ENCODE results near the gene POLL.
"Not testable (repeated sequence)": the region's sequence is repeated elsewhere in the genome, so short reads cannot be mapped to it uniquely, and the experiment has no call there.

Gene POLL

GRCh38 chr10:101607124-101607523 is 19.1 kb upstream of the POLL start:
- H3K4me2 ChIP-seq (ENCODE audit: low read length): no peak overlapping the region
- no peak overlapping the region for H3K9ac ChIP-seq (ENCODE audit: low read depth, low read length)
- H3K36me3 ChIP-seq (ENCODE audit: insufficient read depth, low read length): peaks cover 47% of the 10 kb centered on the region
- H3K9me3 ChIP-seq (replicated peaks; ENCODE audit: low read length): no peaks in the 10 kb centered on the region
- H3K4me3 ChIP-seq (ENCODE audit: low read length): no peak overlapping the region
- no peaks in the 10 kb centered on the region for H3K27me3 ChIP-seq (ENCODE audit: control insufficient read depth, insufficient read depth, low read length)
- H3K4me1 ChIP-seq (ENCODE audit: control insufficient read depth, insufficient read depth, low read length): peaks cover 6% of the 10 kb centered on the region

GRCh38 chr10:101602761-101603398 is 14.8 kb upstream of the POLL start:
- Histone ChIP-seq H3K4me2 (ENCODE audit: low read length) (no peak overlapping the region), H3K9ac (ENCODE audit: low read depth, low read length) (no peak overlapping the region), H3K4me1 (ENCODE audit: control insufficient read depth, insufficient read depth, low read length) (no peaks in the 10 kb centered on the region), H3K27me3 (ENCODE audit: control insufficient read depth, insufficient read depth, low read length) (no peaks in the 10 kb centered on the region), H3K36me3 (ENCODE audit: insufficient read depth, low read length) (peaks cover 19% of the 10 kb centered on the region), H3K9me3 (replicated peaks; ENCODE audit: low read length) (no peaks in the 10 kb centered on the region), H3K4me3 (ENCODE audit: low read length) (no peak overlapping the region)

GRCh38 chr10:101601541-101601940 is 13.5 kb upstream of the POLL start:
- Histone ChIP-seq H3K4me1 (ENCODE audit: control insufficient read depth, insufficient read depth, low read length) (no peaks in the 10 kb centered on the region), H3K9me3 (replicated peaks; ENCODE audit: low read length) (no peaks in the 10 kb centered on the region), H3K4me3 (ENCODE audit: low read length) (no peak overlapping the region), H3K36me3 (ENCODE audit: insufficient read depth, low read length) (peaks cover 19% of the 10 kb centered on the region), H3K9ac (ENCODE audit: low read depth, low read length) (no peak overlapping the region), H3K27me3 (ENCODE audit: control insufficient read depth, insufficient read depth, low read length) (no peaks in the 10 kb centered on the region), H3K4me2 (ENCODE audit: low read length) (no peak overlapping the region)

GRCh38 chr10:101597091-101597900 is 9.2 kb upstream of the POLL start:
- Histone ChIP-seq H3K4me1 (ENCODE audit: control insufficient read depth, insufficient read depth, low read length) (no peaks in the 10 kb centered on the region), H3K4me3 (ENCODE audit: low read length) (no peak overlapping the region), H3K9ac (ENCODE audit: low read depth, low read length) (no peak overlapping the region), H3K9me3 (replicated peaks; ENCODE audit: low read length) (no peaks in the 10 kb centered on the region), H3K4me2 (ENCODE audit: low read length) (no peak overlapping the region), H3K27me3 (ENCODE audit: control insufficient read depth, insufficient read depth, low read length) (no peaks in the 10 kb centered on the region), H3K36me3 (ENCODE audit: insufficient read depth, low read length) (peaks cover 5% of the 10 kb centered on the region)

GRCh38 chr10:101595591-101596433 is 7.8 kb upstream of the POLL start:
- Histone ChIP-seq H3K4me2 (ENCODE audit: low read length) (no peak overlapping the region), H3K9me3 (replicated peaks; ENCODE audit: low read length) (no peaks in the 10 kb centered on the region), H3K4me1 (ENCODE audit: control insufficient read depth, insufficient read depth, low read length) (no peaks in the 10 kb centered on the region), H3K9ac (ENCODE audit: low read depth, low read length) (no peak overlapping the region), H3K27me3 (ENCODE audit: control insufficient read depth, insufficient read depth, low read length) (no peaks in the 10 kb centered on the region), H3K36me3 (ENCODE audit: insufficient read depth, low read length) (no peaks in the 10 kb centered on the region), H3K4me3 (ENCODE audit: low read length) (no peak overlapping the region)

- H3K4me2 ChIP-seq (ENCODE audit: low read length); H3K4me3 ChIP-seq (ENCODE audit: low read length); H3K4me1 ChIP-seq (ENCODE audit: control insufficient read depth, insufficient read depth, low read length); H3K9ac ChIP-seq (ENCODE audit: low read depth, low read length); H3K36me3 ChIP-seq (ENCODE audit: insufficient read depth, low read length); H3K27me3 ChIP-seq (ENCODE audit: control insufficient read depth, insufficient read depth, low read length); H3K9me3 ChIP-seq (replicated peaks; ENCODE audit: low read length): not testable (repeated sequence)
Observed at GRCh38 chr10:101593331-101593730, 5.3 kb upstream of the POLL start.

- Histone ChIP-seq H3K9ac (ENCODE audit: low read depth, low read length) (peak overlapping the region; percentile 85), H3K27me3 (ENCODE audit: control insufficient read depth, insufficient read depth, low read length) (no peaks in the 10 kb centered on the region), H3K4me2 (ENCODE audit: low read length) (peak overlapping the region; percentile 88), H3K9me3 (replicated peaks; ENCODE audit: low read length) (no peaks in the 10 kb centered on the region), H3K4me1 (ENCODE audit: control insufficient read depth, insufficient read depth, low read length) (peaks cover 16% of the 10 kb centered on the region), H3K36me3 (ENCODE audit: insufficient read depth, low read length) (peaks cover 9% of the 10 kb centered on the region), H3K4me3 (ENCODE audit: low read length) (peak overlapping the region; percentile 98)
Observed at GRCh38 chr10:101588879-101589278, 822 bp upstream of the POLL start.

GRCh38 chr10:101585841-101586240 is 2.2 kb downstream of the POLL start:
- H3K36me3 ChIP-seq (ENCODE audit: insufficient read depth, low read length): peaks cover 23% of the 10 kb centered on the region
- H3K9me3 ChIP-seq (replicated peaks; ENCODE audit: low read length): no peaks in the 10 kb centered on the region
- H3K4me3 ChIP-seq (ENCODE audit: low read length): no peak overlapping the region
- no peak overlapping the region for H3K4me2 ChIP-seq (ENCODE audit: low read length)
- H3K4me1 ChIP-seq (ENCODE audit: control insufficient read depth, insufficient read depth, low read length): peaks cover 16% of the 10 kb centered on the region
- H3K9ac ChIP-seq (ENCODE audit: low read depth, low read length): no peak overlapping the region
- H3K27me3 ChIP-seq (ENCODE audit: control insufficient read depth, insufficient read depth, low read length): no peaks in the 10 kb centered on the region

GRCh38 chr10:101580486-101581399 is 7.3 kb downstream of the POLL start:
- no peaks in the 10 kb centered on the region for H3K4me1 ChIP-seq (ENCODE audit: control insufficient read depth, insufficient read depth, low read length)
- H3K27me3 ChIP-seq (ENCODE audit: control insufficient read depth, insufficient read depth, low read length): no peaks in the 10 kb centered on the region
- no peak overlapping the region for H3K4me3 ChIP-seq (ENCODE audit: low read length)
- no peak overlapping the region for H3K9ac ChIP-seq (ENCODE audit: low read depth, low read length)
- H3K4me2 ChIP-seq (ENCODE audit: low read length): no peak overlapping the region
- peaks cover 31% of the 10 kb centered on the region for H3K36me3 ChIP-seq (ENCODE audit: insufficient read depth, low read length)
- H3K9me3 ChIP-seq (replicated peaks; ENCODE audit: low read length): no peaks in the 10 kb centered on the region

- Histone ChIP-seq H3K27me3 (ENCODE audit: control insufficient read depth, insufficient read depth, low read length) (no peaks in the 10 kb centered on the region), H3K36me3 (ENCODE audit: insufficient read depth, low read length) (peaks cover 28% of the 10 kb centered on the region), H3K4me3 (ENCODE audit: low read length) (no peak overlapping the region)
Observed at GRCh38 chr10:101579516-101579870, 8.6 kb downstream of the POLL start.

More at GRCh38 chr10:101579516-101579870, 8.6 kb downstream of the POLL start:
- Histone ChIP-seq H3K4me1 (ENCODE audit: control insufficient read depth, insufficient read depth, low read length) (no peaks in the 10 kb centered on the region), H3K9me3 (replicated peaks; ENCODE audit: low read length) (no peaks in the 10 kb centered on the region), H3K9ac (ENCODE audit: low read depth, low read length) (no peak overlapping the region), H3K4me2 (ENCODE audit: low read length) (no peak overlapping the region)
